SK-N-SH (cell line): ENCODE results near the gene NCOR2. TPM values are rescaled to one million over a fixed set of nuclear protein-coding genes. Genes with fewer than 3 reads are reported as not detected.

Experiments used
- CTCF ChIA-PET: fragments of 300-600, 350-600 bp; formaldehyde crosslinking; extraction: SDS; loops from one replicate; lab custom pipeline; 2021; lab: Yijun Ruan, JAX
- POLR2A ChIA-PET: fragments of 350-600 bp; sonication (Branson Sonifier 250); formaldehyde crosslinking; extraction: SDS; loops from one replicate; lab custom pipeline; 2020; ENCODE audit warnings: antibody characterized with exemption, inconsistent platforms; lab: Yijun Ruan, JAX
- DNase-seq: peaks from one replicate; pipeline ENCODE4 v3.0.0; 2012
- H2AFZ ChIP-seq: fragments of 200-600 bp; sonication (generic); 2 replicates; pipeline ENCODE4 v1.8.1; 2016; ENCODE audit warnings: antibody characterized with exemption, mild to moderate bottlenecking, low read depth
- H3F3A ChIP-seq: fragments of 200-600 bp; sonication (generic); replicated peaks from 2 replicates; pipeline ENCODE3; 2016; ENCODE audit warnings: antibody characterized with exemption, mild to moderate bottlenecking; ENCODE audit not compliant: insufficient read depth
- H3K27ac ChIP-seq, 2 experiments: fragments of 200-500 bp in 1 of 2; fragments of 200-600 bp in 1 of 2; sonication (Bioruptor generic) in 1 of 2; sonication (generic), shearing (Covaris generic) in 1 of 2; 2 replicates each; pipeline versions ENCODE4 v1.5.1 to v1.6.1; 2014 to 2016; ENCODE audit warnings: low read depth in 2 of 2, inconsistent platforms in 1 of 2, low read length in 1 of 2, mild to moderate bottlenecking in 1 of 2, mixed read lengths in 1 of 2
- H3K27me3 ChIP-seq: fragments of 200-600 bp; sonication (generic), shearing (Covaris generic); 2 replicates; pipeline ENCODE4 v1.6.1; 2016; ENCODE audit warnings: mixed run types; ENCODE audit not compliant: insufficient read depth
- H3K36me3 ChIP-seq, 2 experiments: fragments of 200-500 bp in 1 of 2; fragments of 200-600 bp in 1 of 2; sonication (Bioruptor generic) in 1 of 2; sonication (generic) in 1 of 2; replicated peaks in 1 of 2; 2 replicates each; pipeline versions ENCODE3 to v1.5.1; 2014 to 2016; ENCODE audit warnings: low read length in 1 of 2, mild to moderate bottlenecking in 1 of 2; ENCODE audit not compliant: insufficient read depth in 2 of 2, control insufficient read depth in 1 of 2
- H3K4me1 ChIP-seq, 2 experiments: fragments of 200-500 bp in 1 of 2; fragments of 200-600 bp in 1 of 2; sonication (Bioruptor generic) in 1 of 2; sonication (generic), shearing (Covaris generic) in 1 of 2; 2 replicates each; pipeline versions ENCODE4 v1.5.1 to v1.6.1; 2014 to 2016; ENCODE audit warnings: low read depth in 1 of 2, low read length in 1 of 2, mixed run types in 1 of 2; ENCODE audit not compliant: insufficient read depth in 2 of 2, control insufficient read depth in 1 of 2
- H3K4me2 ChIP-seq: fragments of 200-600 bp; sonication (generic), shearing (Covaris generic); 2 replicates; pipeline ENCODE4 v1.6.1; 2017; ENCODE audit warnings: mixed run types
- H3K4me3 ChIP-seq, 2 experiments: fragments of 200-500 bp in 1 of 2; fragments of 200-600 bp in 1 of 2; sonication (Bioruptor generic) in 1 of 2; sonication (generic), shearing (Covaris generic) in 1 of 2; 2 replicates each; pipeline versions ENCODE4 v1.5.1 to v1.8.1; 2014 to 2016; ENCODE audit warnings: low read depth in 2 of 2, inconsistent platforms in 1 of 2, low read length in 1 of 2, mild to moderate bottlenecking in 1 of 2, mixed read lengths in 1 of 2, moderate library complexity in 1 of 2
- H3K79me2 ChIP-seq: fragments of 200-600 bp; sonication (generic); 2 replicates; pipeline ENCODE4 v1.8.1; 2017; ENCODE audit warnings: mild to moderate bottlenecking; ENCODE audit not compliant: insufficient read depth
- H3K9ac ChIP-seq: fragments of 200-600 bp; sonication (generic); 2 replicates; pipeline ENCODE4 v1.6.1; 2017; ENCODE audit warnings: mixed run types
- H3K9me2 ChIP-seq: fragments of 200-600 bp; sonication (generic); 2 replicates; pipeline ENCODE4 v1.6.1; 2017; ENCODE audit warnings: mixed run types
- H3K9me3 ChIP-seq: fragments of 200-600 bp; sonication (generic); 2 replicates; pipeline ENCODE4 v1.6.1; 2017; ENCODE audit warnings: mixed run types, mild to moderate bottlenecking, moderate library complexity
- H4K20me1 ChIP-seq: fragments of 200-600 bp; sonication (generic); 2 replicates; pipeline ENCODE4 v1.6.1; 2017; ENCODE audit warnings: mild to moderate bottlenecking, mixed run types; ENCODE audit not compliant: insufficient read depth
- CHD2 ChIP-seq: fragments of 150-350 bp; IDR thresholded peaks from 2 replicates; pipeline ENCODE4 v1.6.1; 2018; ENCODE audit warnings: low read length; ENCODE audit not compliant: partially characterized antibody
- EZH2phosphoT487 ChIP-seq: fragments of 200-600 bp; sonication (generic); IDR thresholded peaks from 2 replicates; pipeline ENCODE4 v1.6.1; 2017; ENCODE audit warnings: low read depth, mixed run types, mild to moderate bottlenecking, antibody characterized with exemption, moderate library complexity, borderline replicate concordance
- FOXM1 ChIP-seq: IDR thresholded peaks from 2 replicates; pipeline ENCODE4 v1.4.0; 2012; ENCODE audit warnings: low read depth, mild to moderate bottlenecking
- GABPA ChIP-seq: IDR thresholded peaks from 2 replicates; pipeline ENCODE4 v1.4.0; 2012; ENCODE audit warnings: low read depth, mild to moderate bottlenecking
- JUND ChIP-seq: IDR thresholded peaks from 2 replicates; pipeline ENCODE4 v1.4.0; 2012
- POLR2AphosphoS5 ChIP-seq: IDR thresholded peaks from 2 replicates; pipeline ENCODE4 v1.6.1; 2012; ENCODE audit warnings: low read depth, low read length
- RCOR1 ChIP-seq: fragments of 150-350 bp; IDR thresholded peaks from 2 replicates; pipeline ENCODE4 v1.6.1; 2017; ENCODE audit warnings: antibody characterized with exemption, low read length
- REST ChIP-seq: IDR thresholded peaks from 2 replicates; pipeline ENCODE4 v1.6.1; 2012; ENCODE audit warnings: mild to moderate bottlenecking, low read depth, low read length, moderate library complexity
- RFX5 ChIP-seq: IDR thresholded peaks from 2 replicates; pipeline ENCODE4 v1.6.1; 2012; ENCODE audit warnings: mild to moderate bottlenecking, improper control_type of control experiment, low read length
- RXRA ChIP-seq: IDR thresholded peaks from 2 replicates; pipeline ENCODE4 v1.4.0; 2012; ENCODE audit warnings: low read depth, mild to moderate bottlenecking, borderline replicate concordance
- SIN3A ChIP-seq: IDR thresholded peaks from 2 replicates; pipeline ENCODE4 v1.6.1; 2012; ENCODE audit warnings: low read depth, mild to moderate bottlenecking, low read length, moderate library complexity, borderline replicate concordance
- TCF12 ChIP-seq: IDR thresholded peaks from 2 replicates; pipeline ENCODE4 v1.4.0; 2012
- USF1 ChIP-seq: IDR thresholded peaks from 2 replicates; pipeline ENCODE4 v1.4.0; 2012; ENCODE audit warnings: low read depth, borderline replicate concordance
- USF2 ChIP-seq: fragments of 150-350 bp; IDR thresholded peaks from 2 replicates; pipeline ENCODE4 v1.6.1; 2017; ENCODE audit warnings: antibody characterized with exemption, low read length, low read depth, borderline replicate concordance
- YY1 ChIP-seq: IDR thresholded peaks from 2 replicates; pipeline ENCODE4 v1.4.0; 2012; ENCODE audit warnings: low read depth, mild to moderate bottlenecking
- ZBTB33 ChIP-seq: IDR thresholded peaks from 2 replicates; pipeline ENCODE4 v1.4.0; 2012; ENCODE audit warnings: low read depth, borderline replicate concordance
- WGBS: methylation state at CpG from one replicate; pipeline ENCODE4 v1.1.6; 2017; ENCODE audit warnings: low lambda C conversion rate; 5-methylcytosine and 5-hydroxymethylcytosine counted together
- polyA plus RNA-seq, 3 experiments: library from polyadenylated mRNA; depleted of rRNA; stranded (reverse); fragments of >200 nt; gene quantifications; 2 replicates each; pipeline ENCODE4 v1.2.3, GENCODE V29; 2012
- TF ChIP-seq, protein P1 (sequence below): fragments of 200-600 bp; sonication (generic); IDR thresholded peaks from 2 replicates; pipeline ENCODE4 v1.6.1; 2017; ENCODE audit warnings: antibody characterized with exemption, mild to moderate bottlenecking, moderate library complexity

Gene NCOR2
- polyA plus RNA-seq, 1 of the 3 experiments (the other 2 are of a cell fraction), result 19.0 TPM

- no peak for DNase-seq
- peaks cover 84% of the 10 kb centered on the region for H4K20me1 ChIP-seq
- peaks cover 2 to 44% of the 10 kb centered on the region in 2 experiments for H3K4me1 ChIP-seq
- no peaks in the 10 kb centered on the region for H3K9me3 ChIP-seq
- H3K9me2 ChIP-seq, result no peaks in the 10 kb centered on the region
- H3K9ac ChIP-seq, result no peak overlapping the region
- H3K27ac ChIP-seq, result no peak overlapping the region; a peak in 1 of 4 replicates
- H2AFZ ChIP-seq, result no peak overlapping the region
- H3K79me2 ChIP-seq, result peaks cover 90% of the 10 kb centered on the region
- POLR2A ChIA-PET, result no interaction called here
- no peaks in the 10 kb centered on the region for H3K27me3 ChIP-seq
- no peak overlapping the region for H3K4me2 ChIP-seq
- TF ChIP-seq SIN3A (no peak), JUND (no peak), RCOR1 (no peak), CHD2 (no peak), USF2 (no peak), REST (no peak), EZH2phosphoT487 (no peak), TCF12 (no peak), FOXM1 (no peak), POLR2AphosphoS5 (no peak), RFX5 (no peak), ZBTB33 (no peak), USF1 (no peak), YY1 (no peak), RXRA (no peak), GABPA (no peak)
- TF ChIP-seq, protein P1, sequence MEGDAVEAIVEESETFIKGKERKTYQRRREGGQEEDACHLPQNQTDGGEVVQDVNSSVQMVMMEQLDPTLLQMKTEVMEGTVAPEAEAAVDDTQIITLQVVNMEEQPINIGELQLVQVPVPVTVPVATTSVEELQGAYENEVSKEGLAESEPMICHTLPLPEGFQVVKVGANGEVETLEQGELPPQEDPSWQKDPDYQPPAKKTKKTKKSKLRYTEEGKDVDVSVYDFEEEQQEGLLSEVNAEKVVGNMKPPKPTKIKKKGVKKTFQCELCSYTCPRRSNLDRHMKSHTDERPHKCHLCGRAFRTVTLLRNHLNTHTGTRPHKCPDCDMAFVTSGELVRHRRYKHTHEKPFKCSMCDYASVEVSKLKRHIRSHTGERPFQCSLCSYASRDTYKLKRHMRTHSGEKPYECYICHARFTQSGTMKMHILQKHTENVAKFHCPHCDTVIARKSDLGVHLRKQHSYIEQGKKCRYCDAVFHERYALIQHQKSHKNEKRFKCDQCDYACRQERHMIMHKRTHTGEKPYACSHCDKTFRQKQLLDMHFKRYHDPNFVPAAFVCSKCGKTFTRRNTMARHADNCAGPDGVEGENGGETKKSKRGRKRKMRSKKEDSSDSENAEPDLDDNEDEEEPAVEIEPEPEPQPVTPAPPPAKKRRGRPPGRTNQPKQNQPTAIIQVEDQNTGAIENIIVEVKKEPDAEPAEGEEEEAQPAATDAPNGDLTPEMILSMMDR, result no peak
- no peak overlapping the region for H3K4me3 ChIP-seq
- H3F3A ChIP-seq, result peaks cover 5% of the 10 kb centered on the region
- CTCF ChIA-PET, result interaction anchor here (1.1 to 2.4 kb wide), 3 partner anchors 12 to 526 kb away, joined by 3 to 8 read pairs (median 4); no protein-coding TSS in a partner anchor
- 96% methylated on average over 4 of the region's 4 CpGs for WGBS
- peaks cover 3 to 7% of the 10 kb centered on the region in 2 experiments for H3K36me3 ChIP-seq
Measured at GRCh38 chr12:124562796-124563181, 4.6 kb downstream of the NCOR2 start.
